ENCODE measurements around the gene GJA9.

DNA sequence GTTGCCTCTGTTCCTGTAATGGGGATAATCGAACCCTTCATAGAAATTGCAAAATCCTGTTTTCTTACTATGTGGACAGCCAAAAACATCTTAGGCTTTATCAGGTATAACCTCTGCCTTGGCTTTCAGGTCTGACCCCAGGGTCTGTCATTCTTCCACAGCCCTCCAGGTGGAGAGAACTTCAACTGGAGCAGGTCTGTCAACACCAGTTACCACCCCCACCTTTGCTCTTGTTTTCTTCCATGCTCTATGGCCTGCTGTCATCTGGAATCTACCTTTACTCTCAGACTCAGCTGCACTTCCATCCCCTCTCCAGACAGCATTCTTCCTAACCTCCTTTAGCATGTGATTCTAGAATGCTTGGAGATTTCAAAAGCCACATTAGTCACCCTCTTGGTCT, 10.4 kb upstream of the GJA9 start:
- TF ChIP-seq POLR2A (IDR thresholded peaks at IDR 0.05): no peak
- TF ChIP-seq CTCF (IDR thresholded peaks at IDR 0.05): no peak
- TF ChIP-seq POLR2AphosphoS5 (IDR thresholded peaks at IDR 0.05; ENCODE audit: insufficient read depth in 1 of 2, low read depth in 1 of 2): no peak
